ENCODE data around the gene TAOK1. TPM values are rescaled to one million over a fixed set of nuclear protein-coding genes. Genes with fewer than 3 reads are reported as not detected.

TAOK1 gene
- total and polyA plus RNA-seq, 9 of the 15 experiments (the other 6 are each of a cell fraction or from before 2014, with no cell fraction given) = 3.2 to 33.1 (median 16.5) TPM

DNA sequence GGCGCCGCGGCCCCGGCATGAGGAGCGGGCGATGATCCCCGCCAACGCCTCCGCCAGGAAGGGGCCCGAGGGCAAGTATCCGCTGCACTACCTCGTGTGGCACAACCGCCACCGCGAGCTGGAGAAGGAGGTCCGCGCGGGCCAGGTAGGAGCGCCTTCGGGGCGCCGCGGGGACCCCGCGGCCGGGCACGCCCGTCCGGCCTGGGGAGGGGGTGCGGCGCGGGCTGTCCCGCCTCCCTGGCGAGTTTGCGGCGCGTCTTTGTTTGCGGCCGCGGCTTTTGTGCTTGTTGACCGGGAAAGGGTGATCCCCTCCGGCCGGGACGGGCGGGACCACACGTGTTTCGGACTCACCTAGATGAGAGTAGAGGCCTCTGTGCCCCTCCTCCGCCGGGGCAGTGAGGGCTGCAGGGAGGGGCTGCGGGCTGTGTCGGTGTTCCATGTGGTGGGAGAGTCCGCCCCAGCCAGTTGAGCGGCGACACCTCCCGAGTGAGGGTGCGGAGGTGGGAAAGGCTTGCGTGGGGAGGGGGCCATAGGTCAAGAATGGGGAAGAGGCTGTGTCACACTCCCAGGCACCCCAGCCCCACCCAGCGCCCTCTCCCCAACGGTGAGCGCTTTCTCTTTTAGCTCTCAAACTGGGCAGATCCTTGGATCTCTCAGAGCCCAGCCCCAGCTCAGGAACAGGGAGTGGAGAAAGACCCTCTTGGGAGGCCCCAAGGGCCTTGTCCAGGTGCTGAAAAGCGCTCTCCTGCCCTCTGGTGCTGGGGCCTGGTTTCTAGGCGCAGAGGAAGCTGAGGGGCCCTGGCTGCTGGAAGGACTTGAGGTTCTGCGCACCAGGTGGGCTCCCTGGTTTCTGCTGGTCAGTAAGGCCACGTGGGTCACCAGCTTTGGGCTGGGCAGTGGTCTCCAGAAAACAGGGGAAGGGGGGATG is 203.7 kb downstream of the TAOK1 start (continued):
- TF ChIP-seq POLR2AphosphoS2 (IDR thresholded peaks at IDR 0.05; ENCODE audit: low read length) (no peak), ILK (tag; IDR thresholded peaks at IDR 0.05; ENCODE audit: borderline replicate concordance, low read depth) (no peak), ADNP (tag; IDR thresholded peaks at IDR 0.05) (no peak), ZFP36 (IDR thresholded peaks at IDR 0.05; ENCODE audit: low read depth, low read length, partially characterized antibody) (no peak), CEBPG (CRISPR knock-in tag; IDR thresholded peaks at IDR 0.05) (no peak), CEBPG (tag; conservative IDR thresholded peaks at IDR 0.05 in 1 of 2, IDR thresholded peaks at IDR 0.05 in 1 of 2) (no peak), PPARD (CRISPR knock-in tag; IDR thresholded peaks at IDR 0.05) (no peak)
- TF ChIP-seq, protein P1, sequence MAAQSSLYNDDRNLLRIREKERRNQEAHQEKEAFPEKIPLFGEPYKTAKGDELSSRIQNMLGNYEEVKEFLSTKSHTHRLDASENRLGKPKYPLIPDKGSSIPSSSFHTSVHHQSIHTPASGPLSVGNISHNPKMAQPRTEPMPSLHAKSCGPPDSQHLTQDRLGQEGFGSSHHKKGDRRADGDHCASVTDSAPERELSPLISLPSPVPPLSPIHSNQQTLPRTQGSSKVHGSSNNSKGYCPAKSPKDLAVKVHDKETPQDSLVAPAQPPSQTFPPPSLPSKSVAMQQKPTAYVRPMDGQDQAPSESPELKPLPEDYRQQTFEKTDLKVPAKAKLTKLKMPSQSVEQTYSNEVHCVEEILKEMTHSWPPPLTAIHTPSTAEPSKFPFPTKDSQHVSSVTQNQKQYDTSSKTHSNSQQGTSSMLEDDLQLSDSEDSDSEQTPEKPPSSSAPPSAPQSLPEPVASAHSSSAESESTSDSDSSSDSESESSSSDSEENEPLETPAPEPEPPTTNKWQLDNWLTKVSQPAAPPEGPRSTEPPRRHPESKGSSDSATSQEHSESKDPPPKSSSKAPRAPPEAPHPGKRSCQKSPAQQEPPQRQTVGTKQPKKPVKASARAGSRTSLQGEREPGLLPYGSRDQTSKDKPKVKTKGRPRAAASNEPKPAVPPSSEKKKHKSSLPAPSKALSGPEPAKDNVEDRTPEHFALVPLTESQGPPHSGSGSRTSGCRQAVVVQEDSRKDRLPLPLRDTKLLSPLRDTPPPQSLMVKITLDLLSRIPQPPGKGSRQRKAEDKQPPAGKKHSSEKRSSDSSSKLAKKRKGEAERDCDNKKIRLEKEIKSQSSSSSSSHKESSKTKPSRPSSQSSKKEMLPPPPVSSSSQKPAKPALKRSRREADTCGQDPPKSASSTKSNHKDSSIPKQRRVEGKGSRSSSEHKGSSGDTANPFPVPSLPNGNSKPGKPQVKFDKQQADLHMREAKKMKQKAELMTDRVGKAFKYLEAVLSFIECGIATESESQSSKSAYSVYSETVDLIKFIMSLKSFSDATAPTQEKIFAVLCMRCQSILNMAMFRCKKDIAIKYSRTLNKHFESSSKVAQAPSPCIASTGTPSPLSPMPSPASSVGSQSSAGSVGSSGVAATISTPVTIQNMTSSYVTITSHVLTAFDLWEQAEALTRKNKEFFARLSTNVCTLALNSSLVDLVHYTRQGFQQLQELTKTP (IDR thresholded peaks at IDR 0.05; ENCODE audit: low read depth in 1 of 2, partially characterized antibody in 2 of 2) = peak in 1 of 2 experiments; percentile 97
- TF ChIP-seq, protein P2, sequence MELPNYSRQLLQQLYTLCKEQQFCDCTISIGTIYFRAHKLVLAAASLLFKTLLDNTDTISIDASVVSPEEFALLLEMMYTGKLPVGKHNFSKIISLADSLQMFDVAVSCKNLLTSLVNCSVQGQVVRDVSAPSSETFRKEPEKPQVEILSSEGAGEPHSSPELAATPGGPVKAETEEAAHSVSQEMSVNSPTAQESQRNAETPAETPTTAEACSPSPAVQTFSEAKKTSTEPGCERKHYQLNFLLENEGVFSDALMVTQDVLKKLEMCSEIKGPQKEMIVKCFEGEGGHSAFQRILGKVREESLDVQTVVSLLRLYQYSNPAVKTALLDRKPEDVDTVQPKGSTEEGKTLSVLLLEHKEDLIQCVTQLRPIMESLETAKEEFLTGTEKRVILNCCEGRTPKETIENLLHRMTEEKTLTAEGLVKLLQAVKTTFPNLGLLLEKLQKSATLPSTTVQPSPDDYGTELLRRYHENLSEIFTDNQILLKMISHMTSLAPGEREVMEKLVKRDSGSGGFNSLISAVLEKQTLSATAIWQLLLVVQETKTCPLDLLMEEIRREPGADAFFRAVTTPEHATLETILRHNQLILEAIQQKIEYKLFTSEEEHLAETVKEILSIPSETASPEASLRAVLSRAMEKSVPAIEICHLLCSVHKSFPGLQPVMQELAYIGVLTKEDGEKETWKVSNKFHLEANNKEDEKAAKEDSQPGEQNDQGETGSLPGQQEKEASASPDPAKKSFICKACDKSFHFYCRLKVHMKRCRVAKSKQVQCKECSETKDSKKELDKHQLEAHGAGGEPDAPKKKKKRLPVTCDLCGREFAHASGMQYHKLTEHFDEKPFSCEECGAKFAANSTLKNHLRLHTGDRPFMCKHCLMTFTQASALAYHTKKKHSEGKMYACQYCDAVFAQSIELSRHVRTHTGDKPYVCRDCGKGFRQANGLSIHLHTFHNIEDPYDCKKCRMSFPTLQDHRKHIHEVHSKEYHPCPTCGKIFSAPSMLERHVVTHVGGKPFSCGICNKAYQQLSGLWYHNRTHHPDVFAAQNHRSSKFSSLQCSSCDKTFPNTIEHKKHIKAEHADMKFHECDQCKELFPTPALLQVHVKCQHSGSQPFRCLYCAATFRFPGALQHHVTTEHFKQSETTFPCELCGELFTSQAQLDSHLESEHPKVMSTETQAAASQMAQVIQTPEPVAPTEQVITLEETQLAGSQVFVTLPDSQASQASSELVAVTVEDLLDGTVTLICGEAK (IDR thresholded peaks at IDR 0.05) = peak; percentile 74; the same call in 1 of the 2 replicates
- TF ChIP-seq, protein P2 (CRISPR knock-in tag; IDR thresholded peaks at IDR 0.05) = no peak; the same call in 1 of the 2 replicates

Measured in K562 (cell line).